Fibroblast of peridontal ligament (primary cell): ENCODE data around the gene IL17B.
A peak's percentile ranks its signal among the peaks of the same experiment; 100 is the strongest.

ENCODE experiments used
- DNase-seq: peaks from one replicate; pipeline ENCODE4 v3.0.0-alpha.2; 2010; ENCODE audit errors: extremely low read depth

The IL17B gene

GRCh38 chr5:149358294-149358651 lies 20.8 kb downstream of the IL17B start:
- no peak for DNase-seq

- DNase-seq, result peak; percentile 90
Observed at GRCh38 chr5:149357370-149358293, 21.5 kb downstream of the IL17B start, which contains the start of gene PCYOX1L. PCYOX1L (plus strand) TSS chr5:149358046; CDS start chr5:149358069, 23 bp downstream.

- DNase-seq, result no peak
Observed at GRCh38 chr5:149356391-149356790, 22.7 kb downstream of the IL17B start.

- DNase-seq, result no peak
Observed at GRCh38 chr5:149355688-149356087, 23.4 kb downstream of the IL17B start.

- no peak for DNase-seq
Observed at GRCh38 chr5:149353911-149354310, 25.2 kb downstream of the IL17B start.

- no peak for DNase-seq
Observed at GRCh38 chr5:149352169-149352568, 26.9 kb downstream of the IL17B start.

GRCh38 chr5:149349382-149349781 lies 29.7 kb downstream of the IL17B start:
- no peak for DNase-seq

GRCh38 chr5:149348518-149348917 lies 30.6 kb downstream of the IL17B start:
- DNase-seq, result no peak

- peak; percentile 62 for DNase-seq
Observed at GRCh38 chr5:149345892-149346222, 33.2 kb downstream of the IL17B start.

GRCh38 chr5:149345147-149345891 lies 33.8 kb downstream of the IL17B start, which contains the start of gene GRPEL2:
GRPEL2 (plus strand) TSS chr5:149345499; CDS start chr5:149345540, 41 bp downstream.
- peak; percentile 98 for DNase-seq

GRCh38 chr5:149344151-149344550 lies 34.9 kb downstream of the IL17B start:
- no peak for DNase-seq

- no peak for DNase-seq
Observed at GRCh38 chr5:149341876-149342275, 37.2 kb downstream of the IL17B start.

GRCh38 chr5:149340920-149341319 lies 38.2 kb downstream of the IL17B start:
- DNase-seq, result no peak

GRCh38 chr5:149338364-149338763 lies 40.7 kb downstream of the IL17B start:
- no peak for DNase-seq

GRCh38 chr5:149337736-149338135 lies 41.4 kb downstream of the IL17B start:
- no peak for DNase-seq

GRCh38 chr5:149333711-149334443 lies 45.2 kb downstream of the IL17B start:
- peak; percentile 51 for DNase-seq

GRCh38 chr5:149328177-149328576 lies 50.9 kb downstream of the IL17B start:
- no peak for DNase-seq

GRCh38 chr5:149326611-149327010 lies 52.5 kb downstream of the IL17B start:
- no peak for DNase-seq

- peak; percentile 37 for DNase-seq
Observed at GRCh38 chr5:149325894-149326293, 53.2 kb downstream of the IL17B start.

GRCh38 chr5:149325166-149325735 lies 53.8 kb downstream of the IL17B start:
- peak; percentile 40 for DNase-seq

GRCh38 chr5:149324641-149325040 lies 54.5 kb downstream of the IL17B start:
- no peak for DNase-seq
